Cortex of kidney (tissue), 1 donor: ENCODE results near the gene YTHDF1.

ENCODE experiments used
- DNase-seq: peaks from one replicate; lab custom pipeline; 2025; lab: John Stamatoyannopoulos, UW

YTHDF1 gene

GRCh38 chr20:63248835-63249591, 33.1 kb upstream of the YTHDF1 start:
- no peak for DNase-seq

GRCh38 chr20:63247671-63248228, 31.8 kb upstream of the YTHDF1 start:
- no peak for DNase-seq

DNA sequence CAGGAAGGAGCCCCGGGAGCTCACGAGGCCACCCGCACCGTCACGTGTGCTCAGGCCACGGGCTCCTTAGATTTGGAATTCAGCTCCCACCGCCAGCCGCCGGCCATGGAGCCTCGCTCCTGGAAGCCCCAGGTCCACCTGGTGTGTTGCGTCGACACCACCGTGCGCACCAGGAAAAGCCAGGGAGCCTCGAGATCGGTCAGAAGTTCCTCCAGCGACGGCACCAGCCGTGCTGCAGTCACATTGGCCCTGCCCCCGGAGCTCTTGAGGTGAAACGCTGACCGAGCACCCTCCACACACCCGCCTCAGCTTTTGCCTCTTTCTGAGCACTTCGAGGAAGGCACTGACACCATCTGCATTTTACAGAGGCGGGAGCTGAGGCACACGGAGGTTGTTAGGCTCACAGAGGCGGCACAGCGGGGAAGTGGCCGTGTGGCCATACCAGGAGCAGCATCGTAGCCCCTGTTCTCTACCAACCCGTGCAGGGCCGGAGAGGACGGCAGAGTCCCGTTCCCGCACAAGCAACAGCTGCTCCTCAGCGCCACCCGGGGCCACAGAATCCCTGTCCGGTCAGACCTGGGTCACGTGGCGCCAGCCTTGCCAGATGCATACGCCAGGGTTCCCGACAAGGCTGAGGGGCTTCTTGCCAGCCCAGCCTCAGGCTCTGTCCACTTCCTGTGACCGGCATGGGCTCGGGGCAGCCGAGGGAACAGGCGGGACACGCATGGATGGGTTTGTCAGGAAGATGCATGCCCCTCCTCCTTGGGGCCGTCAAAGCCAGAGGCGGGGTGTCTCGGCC, 30.8 kb upstream of the YTHDF1 start:
- DNase-seq, result no peak

DNA sequence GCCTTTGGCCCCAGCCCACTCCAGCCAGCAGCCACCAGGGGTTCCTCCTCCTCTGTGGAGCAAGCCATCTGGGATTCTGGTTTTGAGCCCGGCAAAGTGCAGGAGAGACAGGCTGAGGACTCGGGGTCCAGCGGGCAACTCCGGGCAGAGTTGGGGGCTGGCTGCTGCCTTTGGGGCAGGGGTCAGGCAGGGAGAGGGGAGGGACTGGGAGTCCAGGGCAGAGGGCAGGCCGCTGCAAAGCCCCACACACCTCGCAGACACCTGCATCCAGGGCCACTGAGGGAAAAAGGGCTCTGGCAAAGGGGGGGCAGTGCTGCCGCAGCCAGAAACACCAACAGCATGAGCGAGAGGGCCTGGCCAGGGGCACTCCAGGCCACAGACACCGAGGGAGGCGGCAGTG, 28.5 kb upstream of the YTHDF1 start:
- no peak for DNase-seq

GRCh38 chr20:63243604-63244247, 27.8 kb upstream of the YTHDF1 start:
- no peak for DNase-seq

DNA sequence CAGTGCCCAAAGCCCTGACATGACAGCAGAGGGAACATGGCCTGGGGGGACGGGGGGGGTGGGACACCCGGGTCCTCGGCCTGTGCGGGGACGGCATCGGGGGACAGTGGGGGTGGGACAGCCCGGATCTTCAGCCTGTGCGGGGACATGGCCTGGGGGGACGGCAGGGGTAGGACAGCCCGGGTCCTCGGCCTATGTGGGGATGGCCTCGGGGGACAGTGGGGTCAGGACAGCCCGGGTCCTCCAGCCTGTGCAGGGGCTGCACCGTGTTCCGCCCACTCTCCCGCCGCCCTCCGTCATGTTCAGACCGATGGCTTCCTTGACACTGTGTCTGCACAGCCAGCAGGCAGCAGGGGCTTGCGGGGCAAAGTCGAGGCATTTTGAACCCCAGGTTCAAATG, 26.8 kb upstream of the YTHDF1 start:
- no peak for DNase-seq

GRCh38 chr20:63241272-63241671, 25.3 kb upstream of the YTHDF1 start:
- DNase-seq, result no peak

- DNase-seq, result no peak
Observed at GRCh38 chr20:63240004-63240403, 24.1 kb upstream of the YTHDF1 start.

DNA sequence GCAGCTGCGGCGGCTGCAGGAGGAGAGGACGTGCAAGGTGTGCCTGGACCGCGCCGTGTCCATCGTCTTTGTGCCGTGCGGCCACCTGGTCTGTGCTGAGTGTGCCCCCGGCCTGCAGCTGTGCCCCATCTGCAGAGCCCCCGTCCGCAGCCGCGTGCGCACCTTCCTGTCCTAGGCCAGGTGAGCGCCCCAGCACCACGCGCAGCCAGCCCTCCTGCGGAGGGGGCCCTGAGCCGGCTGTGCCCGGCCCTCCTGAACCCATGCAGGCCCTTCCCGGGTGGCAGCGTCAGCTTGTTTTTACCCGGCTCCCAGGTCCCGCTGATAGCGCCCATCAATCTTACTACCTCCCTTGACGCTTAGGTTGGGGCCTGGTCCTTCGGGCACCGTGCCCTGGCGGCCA, 23.5 kb upstream of the YTHDF1 start:
- DNase-seq, result no peak

- DNase-seq, result no peak
Observed at GRCh38 chr20:63238514-63239125, 22.7 kb upstream of the YTHDF1 start.

- no peak for DNase-seq
Observed at GRCh38 chr20:63238031-63238430, 22.1 kb upstream of the YTHDF1 start.

- DNase-seq, result no peak
Observed at GRCh38 chr20:63236116-63236837, 20.3 kb upstream of the YTHDF1 start.

GRCh38 chr20:63235399-63235983, 19.6 kb upstream of the YTHDF1 start, which contains the start of gene BIRC7:
Gene BIRC7, plus strand, starts transcription at chr20:63235905. Its CDS starts 192 bp downstream, at chr20:63236097.
- DNase-seq, result no peak

- DNase-seq, result no peak
Observed at GRCh38 chr20:63234693-63235398, 18.9 kb upstream of the YTHDF1 start.

DNA sequence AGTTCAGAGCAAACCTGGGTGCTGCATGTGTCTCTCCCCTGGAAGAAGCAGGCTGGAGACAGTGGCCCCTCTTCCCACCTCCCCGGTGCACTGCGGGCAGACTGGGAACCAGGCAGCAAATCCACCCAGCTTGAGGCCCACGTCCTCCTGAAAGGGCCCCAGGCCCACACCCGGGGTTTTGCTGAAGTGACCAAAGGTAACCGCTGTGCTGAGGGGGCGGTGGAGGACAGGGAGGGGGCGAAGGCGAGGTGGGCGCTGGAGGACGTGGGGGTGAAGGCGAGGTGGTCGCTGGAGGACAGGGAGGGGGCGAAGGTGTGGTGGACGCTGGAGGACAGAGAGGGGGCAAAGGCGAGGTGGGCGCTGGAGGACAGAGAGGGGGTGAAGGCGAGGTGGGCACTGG, 18.0 kb upstream of the YTHDF1 start:
- DNase-seq, result no peak

GRCh38 chr20:63233061-63233344, 17.1 kb upstream of the YTHDF1 start:
- no peak for DNase-seq

GRCh38 chr20:63232235-63233060, 16.5 kb upstream of the YTHDF1 start:
- no peak for DNase-seq

DNA sequence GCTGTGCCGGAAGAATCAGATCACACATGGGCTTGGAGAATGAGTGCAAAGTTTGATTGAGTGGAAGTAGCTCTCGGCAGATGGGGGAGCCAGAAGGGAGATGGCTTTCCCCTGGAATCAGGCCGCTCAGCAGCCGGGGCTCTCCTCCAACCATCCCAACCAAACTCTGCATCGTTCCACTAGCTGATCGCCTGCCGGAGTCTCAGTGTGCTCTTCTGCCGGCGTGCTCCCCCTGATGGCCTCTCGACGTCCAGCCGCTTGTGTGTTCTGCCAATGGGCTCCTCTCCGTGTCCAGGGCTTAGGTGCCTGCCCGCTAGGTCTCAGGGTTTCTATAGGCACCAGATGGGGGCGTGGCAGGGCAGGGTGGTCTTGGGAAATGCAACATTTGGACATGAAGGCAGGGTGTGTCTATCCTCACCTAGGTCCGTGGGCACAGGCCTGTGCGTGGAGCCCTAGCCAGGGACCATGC, 14.9 kb upstream of the YTHDF1 start:
- no peak for DNase-seq

GRCh38 chr20:63228806-63229205, 12.9 kb upstream of the YTHDF1 start:
- no peak for DNase-seq

GRCh38 chr20:63227260-63227659, 11.3 kb upstream of the YTHDF1 start:
- DNase-seq, result no peak
